Thoracic aorta (tissue), 2 donors: ENCODE data around the gene XCR1. TPM values are rescaled to one million over a fixed set of nuclear protein-coding genes. Genes with fewer than 3 reads are reported as not detected.

Experiments
- ATAC-seq: fragments of 150-250 bp; one replicate; pipeline ENCODE4 v1.8.0; 2017; ENCODE audit warnings: low read depth; ENCODE audit not compliant: insufficient number of reproducible peaks, low FRiP score
- DNase-seq: peaks from one replicate; pipeline ENCODE4 v3.0.0-alpha.2; 2020; ENCODE audit warnings: low spot score
- H3K27ac ChIP-seq, 2 donors: fragments of 200-600 bp; sonication (generic); 1 replicate in 1 of 2; 2 replicates in 1 of 2; pipeline ENCODE4 v1.5.1; 2016; ENCODE audit warnings: mild to moderate bottlenecking in 2 of 2, moderate library complexity in 2 of 2
- H3K27me3 ChIP-seq: fragments of 200-600 bp; sonication (generic); replicated peaks from 2 replicates; pipeline ENCODE4 v1.6.0; 2016; ENCODE audit warnings: mild to moderate bottlenecking; ENCODE audit not compliant: insufficient read depth
- H3K36me3 ChIP-seq: fragments of 200-600 bp; sonication (generic); one replicate; pipeline ENCODE4 v1.5.1; 2016
- H3K4me1 ChIP-seq, 2 donors: fragments of 200-600 bp; sonication (generic); 1 replicate in 1 of 2; 2 replicates in 1 of 2; pipeline versions ENCODE4 v1.5.1 to v1.6.0; 2016; ENCODE audit warnings: low read depth in 2 of 2, mild to moderate bottlenecking in 1 of 2; ENCODE audit not compliant: control insufficient read depth in 1 of 2
- H3K4me3 ChIP-seq: fragments of 200-600 bp; sonication (generic); 2 replicates; pipeline ENCODE4 v1.5.1; 2016; ENCODE audit warnings: mild to moderate bottlenecking
- H3K9me3 ChIP-seq: fragments of 200-600 bp; sonication (generic); 2 replicates; pipeline ENCODE4 v1.5.1; 2016
- total RNA-seq, 2 donors: library from RNA; depleted of rRNA; stranded (reverse); fragments of >200 nt; gene quantifications; one replicate each; pipeline versions ENCODE4 v1.1.0 to v1.2.3, GENCODE V29; 2016
- TF ChIP-seq, protein P1 (sequence below): fragments of 200-600 bp; sonication (generic); IDR thresholded peaks from one replicate; pipeline ENCODE4 v1.5.1; 2019; ENCODE audit warnings: antibody characterized with exemption

The XCR1 gene
- total RNA-seq, 2 donors from 2014 or later: not detected

DNA sequence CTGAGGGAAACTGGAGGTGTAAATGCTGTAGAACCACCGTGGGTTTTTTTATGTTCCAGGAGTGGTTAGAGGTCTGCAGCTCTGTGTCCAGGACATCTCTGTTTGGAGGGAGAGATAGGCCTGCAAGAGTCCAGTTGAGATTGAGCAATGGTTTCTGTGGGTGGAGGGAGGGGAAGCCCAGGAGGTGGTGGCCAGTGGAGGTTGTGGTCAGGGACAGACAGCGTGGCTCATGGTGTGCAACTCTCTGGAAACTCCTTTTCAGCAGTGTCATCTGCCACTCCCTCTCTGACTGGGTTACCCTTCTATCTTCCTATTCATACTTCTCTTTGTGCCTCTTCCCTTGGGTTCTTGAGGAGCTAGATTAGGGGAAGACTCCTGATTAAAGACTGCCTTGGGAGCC lies 9.6 kb downstream of the XCR1 start:
- TF ChIP-seq, protein P1, sequence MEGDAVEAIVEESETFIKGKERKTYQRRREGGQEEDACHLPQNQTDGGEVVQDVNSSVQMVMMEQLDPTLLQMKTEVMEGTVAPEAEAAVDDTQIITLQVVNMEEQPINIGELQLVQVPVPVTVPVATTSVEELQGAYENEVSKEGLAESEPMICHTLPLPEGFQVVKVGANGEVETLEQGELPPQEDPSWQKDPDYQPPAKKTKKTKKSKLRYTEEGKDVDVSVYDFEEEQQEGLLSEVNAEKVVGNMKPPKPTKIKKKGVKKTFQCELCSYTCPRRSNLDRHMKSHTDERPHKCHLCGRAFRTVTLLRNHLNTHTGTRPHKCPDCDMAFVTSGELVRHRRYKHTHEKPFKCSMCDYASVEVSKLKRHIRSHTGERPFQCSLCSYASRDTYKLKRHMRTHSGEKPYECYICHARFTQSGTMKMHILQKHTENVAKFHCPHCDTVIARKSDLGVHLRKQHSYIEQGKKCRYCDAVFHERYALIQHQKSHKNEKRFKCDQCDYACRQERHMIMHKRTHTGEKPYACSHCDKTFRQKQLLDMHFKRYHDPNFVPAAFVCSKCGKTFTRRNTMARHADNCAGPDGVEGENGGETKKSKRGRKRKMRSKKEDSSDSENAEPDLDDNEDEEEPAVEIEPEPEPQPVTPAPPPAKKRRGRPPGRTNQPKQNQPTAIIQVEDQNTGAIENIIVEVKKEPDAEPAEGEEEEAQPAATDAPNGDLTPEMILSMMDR: no peak
- DNase-seq: no peak
- H3K36me3 ChIP-seq: no peaks in the 10 kb centered on the region

DNA sequence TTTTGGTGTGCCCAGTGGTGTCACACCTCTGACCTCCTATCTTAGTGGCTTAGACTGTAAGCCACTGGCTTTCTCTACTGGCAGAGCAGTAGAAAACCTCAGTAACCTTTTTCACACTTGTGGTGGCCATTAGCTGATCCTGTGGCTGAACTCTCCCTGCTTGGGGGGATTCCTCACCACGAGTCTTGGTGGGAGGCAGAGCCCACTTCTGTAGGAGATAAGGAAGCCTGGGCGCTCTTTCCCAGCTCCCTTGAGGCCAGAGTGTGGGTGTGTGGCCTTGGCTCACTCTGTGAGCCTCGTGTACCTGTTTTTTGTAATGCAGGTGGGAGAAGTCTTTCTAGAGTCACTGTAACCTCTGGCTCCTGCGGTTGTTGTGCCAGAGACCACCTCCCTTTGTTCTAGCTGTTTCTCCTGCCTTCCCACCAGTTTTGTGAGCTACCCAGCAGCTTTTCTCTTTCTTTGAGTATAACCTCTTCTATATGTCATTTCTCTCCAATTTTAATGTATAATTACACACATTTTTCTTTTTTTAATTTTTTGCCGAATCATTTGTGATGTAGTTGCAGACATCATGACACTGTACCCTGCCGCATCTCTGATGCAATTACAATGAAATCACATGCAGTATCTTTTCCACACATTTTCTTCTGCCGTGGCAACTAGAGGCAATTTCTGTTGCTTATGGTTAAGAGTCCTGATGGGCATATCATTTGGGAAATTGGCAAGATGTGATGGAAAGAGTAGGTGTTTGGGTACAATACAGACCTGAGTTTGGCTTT lies 13.8 kb downstream of the XCR1 start:
- DNase-seq (no peak), ATAC-seq (no peak)
- no peaks in the 10 kb centered on the region for H3K4me1 ChIP-seq
- no peaks in the 10 kb centered on the region for H3K36me3 ChIP-seq
- H3K4me3 ChIP-seq: no peak overlapping the region
- H3K9me3 ChIP-seq: no peaks in the 10 kb centered on the region
- TF ChIP-seq, protein P1: no peak
- H3K27me3 ChIP-seq: no peaks in the 10 kb centered on the region
- no peak overlapping the region for H3K27ac ChIP-seq

More for the DNA sequence above, 9.6 kb downstream of the XCR1 start:
- ATAC-seq: no peak
- no peaks in the 10 kb centered on the region for H3K9me3 ChIP-seq
- H3K4me3 ChIP-seq: no peak overlapping the region
- no peaks in the 10 kb centered on the region for H3K27me3 ChIP-seq
- no peak overlapping the region for H3K27ac ChIP-seq
- H3K4me1 ChIP-seq: no peaks in the 10 kb centered on the region

DNA sequence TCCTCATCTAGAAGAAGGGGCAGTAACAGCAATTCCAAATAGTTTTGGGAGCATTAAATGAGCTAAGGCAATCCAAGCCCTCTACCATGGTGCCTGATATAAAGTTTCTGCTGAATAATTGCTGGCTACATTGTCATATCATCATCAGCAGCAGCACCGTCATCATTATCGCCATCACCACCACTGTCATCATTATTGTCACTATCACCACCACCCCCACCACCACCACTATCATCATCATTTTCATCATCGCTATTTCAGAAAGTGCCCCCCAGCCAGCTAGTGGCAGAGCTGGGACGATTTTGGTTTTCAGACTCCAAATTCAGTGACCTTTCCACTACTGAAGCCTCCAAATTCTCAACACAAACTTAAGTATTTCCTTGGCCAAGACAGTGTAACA lies 15.0 kb downstream of the XCR1 start:
- TF ChIP-seq, protein P1: no peak
- H3K9me3 ChIP-seq: no peaks in the 10 kb centered on the region
- H3K4me1 ChIP-seq: peaks cover 0 to 1% of the 10 kb centered on the region in 2 donors
- ATAC-seq (no peak), DNase-seq (no peak)
- no peaks in the 10 kb centered on the region for H3K27me3 ChIP-seq
- H3K27ac ChIP-seq: no peak overlapping the region
- no peaks in the 10 kb centered on the region for H3K36me3 ChIP-seq
- no peak overlapping the region for H3K4me3 ChIP-seq

DNA sequence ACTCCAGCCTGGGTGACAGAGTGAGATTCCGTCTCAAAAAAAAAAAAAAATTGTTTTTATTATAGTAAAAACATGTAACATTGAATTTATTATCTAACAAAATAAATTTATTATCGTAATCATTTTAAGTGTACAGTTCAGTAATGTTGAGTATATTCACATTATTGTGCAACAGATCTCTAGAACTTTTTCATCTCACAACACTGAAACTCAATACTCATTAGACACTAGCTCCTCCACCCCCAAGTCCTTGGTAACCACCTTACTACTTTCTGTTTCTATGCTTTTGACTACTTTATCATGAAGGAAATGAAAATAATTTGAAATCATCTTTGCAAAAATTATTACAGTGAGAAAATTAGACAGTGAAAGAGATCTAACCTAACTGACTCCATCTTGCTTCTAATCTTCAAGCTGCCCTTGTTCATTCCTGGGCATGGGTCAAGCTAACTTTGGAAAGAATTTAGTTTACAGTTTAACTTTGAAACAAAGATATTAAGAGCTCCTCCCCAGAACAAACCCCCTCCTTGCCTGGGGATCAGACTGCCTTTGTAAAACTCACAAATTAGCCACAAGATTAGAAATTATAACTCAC lies 16.7 kb downstream of the XCR1 start:
- DNase-seq (no peak), ATAC-seq (no peak)
- Histone ChIP-seq H3K4me3 (no peak overlapping the region), H3K9me3 (no peaks in the 10 kb centered on the region), H3K36me3 (no peaks in the 10 kb centered on the region), H3K27ac (no peak overlapping the region), H3K4me1 (peaks cover 4 to 11% of the 10 kb centered on the region in 2 donors), H3K27me3 (no peaks in the 10 kb centered on the region)
- TF ChIP-seq, protein P1: no peak

DNA sequence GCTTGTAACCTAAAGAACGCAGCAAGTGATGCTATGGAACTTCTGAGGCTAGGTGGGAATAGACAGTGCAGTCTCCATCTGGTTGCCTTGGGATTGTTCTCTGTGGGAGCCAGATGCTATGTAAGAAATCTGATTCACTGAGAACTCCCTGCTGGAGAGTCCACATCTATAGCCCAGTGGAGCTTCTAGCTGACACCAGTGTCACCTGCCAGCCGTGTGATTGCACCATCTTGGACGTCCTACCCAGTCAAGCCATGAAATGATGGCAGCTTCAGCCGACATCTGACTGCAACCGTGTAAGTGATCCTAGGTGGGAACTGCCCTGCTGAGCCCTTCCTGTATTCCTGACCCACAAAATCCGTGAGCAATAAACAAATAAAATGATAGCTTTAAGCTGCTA lies 19.2 kb downstream of the XCR1 start:
- no peak overlapping the region for H3K27ac ChIP-seq
- H3K4me1 ChIP-seq: peaks cover 4 to 11% of the 10 kb centered on the region in 2 donors
- DNase-seq (no peak), ATAC-seq (no peak)
- H3K4me3 ChIP-seq: no peak overlapping the region
- no peaks in the 10 kb centered on the region for H3K9me3 ChIP-seq
- no peaks in the 10 kb centered on the region for H3K27me3 ChIP-seq
- H3K36me3 ChIP-seq: no peaks in the 10 kb centered on the region
- TF ChIP-seq, protein P1: no peak
